ENCODE measurements around the gene DIS3L2.

Gene DIS3L2

DNA sequence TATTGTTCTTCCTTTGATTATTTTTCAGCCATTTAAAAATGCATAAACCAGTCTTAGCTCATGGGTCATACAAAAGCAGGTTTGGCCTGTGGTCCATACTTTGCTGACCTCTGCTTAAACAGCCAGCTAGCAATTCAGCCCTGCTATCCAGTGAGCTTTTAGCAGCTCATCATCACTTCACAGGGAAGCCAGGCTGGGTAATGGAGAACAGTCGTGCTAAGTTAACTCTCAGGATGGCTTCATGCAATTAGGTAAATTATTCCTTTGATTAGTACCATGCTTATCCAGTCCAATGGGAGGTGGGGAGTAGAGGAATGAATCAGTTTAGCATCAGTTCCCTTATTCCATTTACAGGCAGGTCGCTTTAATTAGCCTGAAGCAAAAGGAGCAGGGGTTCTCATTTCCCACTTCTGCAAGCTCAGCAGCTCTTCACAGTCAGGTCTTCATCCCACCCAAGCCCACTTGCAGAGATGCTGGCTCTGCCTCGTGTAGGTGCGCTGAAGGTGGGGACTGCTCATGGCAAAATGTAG, 307.2 kb downstream of the DIS3L2 start:
- no peak for ATAC-seq
- TF ChIP-seq, protein P1, sequence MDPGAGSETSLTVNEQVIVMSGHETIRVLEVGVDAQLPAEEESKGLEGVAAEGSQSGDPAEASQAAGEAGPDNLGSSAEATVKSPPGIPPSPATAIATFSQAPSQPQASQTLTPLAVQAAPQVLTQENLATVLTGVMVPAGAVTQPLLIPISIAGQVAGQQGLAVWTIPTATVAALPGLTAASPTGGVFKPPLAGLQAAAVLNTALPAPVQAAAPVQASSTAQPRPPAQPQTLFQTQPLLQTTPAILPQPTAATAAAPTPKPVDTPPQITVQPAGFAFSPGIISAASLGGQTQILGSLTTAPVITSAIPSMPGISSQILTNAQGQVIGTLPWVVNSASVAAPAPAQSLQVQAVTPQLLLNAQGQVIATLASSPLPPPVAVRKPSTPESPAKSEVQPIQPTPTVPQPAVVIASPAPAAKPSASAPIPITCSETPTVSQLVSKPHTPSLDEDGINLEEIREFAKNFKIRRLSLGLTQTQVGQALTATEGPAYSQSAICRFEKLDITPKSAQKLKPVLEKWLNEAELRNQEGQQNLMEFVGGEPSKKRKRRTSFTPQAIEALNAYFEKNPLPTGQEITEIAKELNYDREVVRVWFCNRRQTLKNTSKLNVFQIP (CRISPR knock-in tag; IDR thresholded peaks at IDR 0.05; ENCODE audit: borderline replicate concordance, low read depth), result no peak
- no peak for TF ChIP-seq TCF4 (CRISPR knock-in tag; IDR thresholded peaks at IDR 0.05; ENCODE audit: borderline replicate concordance)
- no peak for TF ChIP-seq PPARA (CRISPR knock-in tag; IDR thresholded peaks at IDR 0.05; ENCODE audit: borderline replicate concordance)
- TF ChIP-seq ZNF70 (CRISPR knock-in tag; IDR thresholded peaks at IDR 0.05), result no peak
- no peak for TF ChIP-seq ZFP3 (CRISPR knock-in tag; IDR thresholded peaks at IDR 0.05)
- TF ChIP-seq BACH2 (CRISPR knock-in tag; IDR thresholded peaks at IDR 0.05; ENCODE audit: borderline replicate concordance), result no peak
- TF ChIP-seq SNAI2 (CRISPR knock-in tag; IDR thresholded peaks at IDR 0.05), result no peak

DNA sequence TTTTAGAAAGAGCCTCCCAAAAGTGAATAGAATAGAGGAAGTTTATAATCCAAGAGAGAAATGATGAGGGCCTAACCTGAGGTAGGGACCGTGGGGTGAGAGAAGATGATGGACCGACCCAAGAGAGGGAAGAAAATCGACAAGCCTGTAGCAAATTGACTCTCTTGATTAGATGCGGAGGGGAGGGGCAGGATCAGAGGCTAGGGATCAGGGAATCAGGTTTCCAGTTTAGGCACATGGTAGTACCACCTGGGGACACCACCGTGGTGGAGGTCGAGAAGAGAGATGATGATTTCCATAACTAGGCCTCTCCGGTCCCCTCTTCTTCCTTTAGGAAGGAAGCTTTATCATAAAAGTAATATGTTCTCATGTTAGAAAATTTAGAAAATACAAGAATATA, 308.4 kb downstream of the DIS3L2 start:
- no peak for ATAC-seq
- TF ChIP-seq RARB (CRISPR knock-in tag; IDR thresholded peaks at IDR 0.05) (no peak), ESRRG (CRISPR knock-in tag; IDR thresholded peaks at IDR 0.05) (no peak)

DNA sequence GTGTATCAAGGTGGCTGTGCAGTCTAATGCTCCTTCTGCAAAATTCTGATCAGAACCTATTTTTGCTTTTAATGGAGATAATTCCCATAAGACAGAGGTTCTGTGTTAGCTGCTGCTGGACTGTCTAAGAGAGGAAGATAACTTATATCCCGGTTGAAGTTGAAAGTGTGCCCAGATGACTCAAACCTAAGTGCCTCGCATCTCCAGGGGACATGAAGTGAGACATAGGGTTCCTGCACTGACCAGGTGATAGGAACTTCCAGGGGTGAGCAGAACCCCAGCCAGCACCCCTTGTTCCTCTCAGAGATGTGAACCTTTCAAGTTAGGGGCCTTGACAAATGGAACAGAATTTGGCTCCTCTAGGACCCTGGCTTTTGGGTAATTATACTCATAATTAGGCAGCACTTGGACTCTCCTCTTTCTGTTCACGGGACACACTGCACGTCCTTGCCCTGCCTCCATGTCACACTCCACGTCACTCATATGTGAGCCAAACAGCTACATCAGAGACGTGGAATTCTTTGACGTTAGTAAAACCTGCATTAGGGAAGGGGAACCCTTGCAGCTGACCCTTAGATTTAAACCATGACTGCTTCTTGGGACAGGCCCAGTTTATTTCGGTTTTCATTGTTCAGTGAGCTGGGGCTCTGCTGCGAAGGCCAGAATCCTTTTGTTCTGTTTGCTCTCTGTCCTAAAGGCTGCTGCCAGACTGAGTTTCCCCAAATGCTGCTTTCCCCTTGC, 312.6 kb downstream of the DIS3L2 start:
- TF ChIP-seq ESRRG (CRISPR knock-in tag; IDR thresholded peaks at IDR 0.05), result no peak
- TF ChIP-seq, protein P1 (CRISPR knock-in tag; IDR thresholded peaks at IDR 0.05; ENCODE audit: borderline replicate concordance, low read depth), result no peak
- no peak for TF ChIP-seq PPARA (CRISPR knock-in tag; IDR thresholded peaks at IDR 0.05; ENCODE audit: borderline replicate concordance)
- no peak for TF ChIP-seq CSDC2 (CRISPR knock-in tag; IDR thresholded peaks at IDR 0.05)
- TF ChIP-seq TOX (CRISPR knock-in tag; IDR thresholded peaks at IDR 0.05; ENCODE audit: borderline replicate concordance), result no peak
- TF ChIP-seq, protein P2, sequence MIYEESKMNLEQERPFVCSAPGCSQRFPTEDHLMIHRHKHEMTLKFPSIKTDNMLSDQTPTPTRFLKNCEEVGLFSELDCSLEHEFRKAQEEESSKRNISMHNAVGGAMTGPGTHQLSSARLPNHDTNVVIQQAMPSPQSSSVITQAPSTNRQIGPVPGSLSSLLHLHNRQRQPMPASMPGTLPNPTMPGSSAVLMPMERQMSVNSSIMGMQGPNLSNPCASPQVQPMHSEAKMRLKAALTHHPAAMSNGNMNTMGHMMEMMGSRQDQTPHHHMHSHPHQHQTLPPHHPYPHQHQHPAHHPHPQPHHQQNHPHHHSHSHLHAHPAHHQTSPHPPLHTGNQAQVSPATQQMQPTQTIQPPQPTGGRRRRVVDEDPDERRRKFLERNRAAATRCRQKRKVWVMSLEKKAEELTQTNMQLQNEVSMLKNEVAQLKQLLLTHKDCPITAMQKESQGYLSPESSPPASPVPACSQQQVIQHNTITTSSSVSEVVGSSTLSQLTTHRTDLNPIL (CRISPR knock-in tag; IDR thresholded peaks at IDR 0.05; ENCODE audit: low read depth), result no peak
- TF ChIP-seq OSR1 (CRISPR knock-in tag; IDR thresholded peaks at IDR 0.05), result no peak
- TF ChIP-seq, protein P3, sequence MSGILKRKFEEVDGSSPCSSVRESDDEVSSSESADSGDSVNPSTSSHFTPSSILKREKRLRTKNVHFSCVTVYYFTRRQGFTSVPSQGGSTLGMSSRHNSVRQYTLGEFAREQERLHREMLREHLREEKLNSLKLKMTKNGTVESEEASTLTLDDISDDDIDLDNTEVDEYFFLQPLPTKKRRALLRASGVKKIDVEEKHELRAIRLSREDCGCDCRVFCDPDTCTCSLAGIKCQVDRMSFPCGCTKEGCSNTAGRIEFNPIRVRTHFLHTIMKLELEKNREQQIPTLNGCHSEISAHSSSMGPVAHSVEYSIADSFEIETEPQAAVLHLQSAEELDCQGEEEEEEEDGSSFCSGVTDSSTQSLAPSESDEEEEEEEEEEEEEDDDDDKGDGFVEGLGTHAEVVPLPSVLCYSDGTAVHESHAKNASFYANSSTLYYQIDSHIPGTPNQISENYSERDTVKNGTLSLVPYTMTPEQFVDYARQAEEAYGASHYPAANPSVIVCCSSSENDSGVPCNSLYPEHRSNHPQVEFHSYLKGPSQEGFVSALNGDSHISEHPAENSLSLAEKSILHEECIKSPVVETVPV (CRISPR knock-in tag; IDR thresholded peaks at IDR 0.05), result no peak
- ATAC-seq, result no peak

DNA sequence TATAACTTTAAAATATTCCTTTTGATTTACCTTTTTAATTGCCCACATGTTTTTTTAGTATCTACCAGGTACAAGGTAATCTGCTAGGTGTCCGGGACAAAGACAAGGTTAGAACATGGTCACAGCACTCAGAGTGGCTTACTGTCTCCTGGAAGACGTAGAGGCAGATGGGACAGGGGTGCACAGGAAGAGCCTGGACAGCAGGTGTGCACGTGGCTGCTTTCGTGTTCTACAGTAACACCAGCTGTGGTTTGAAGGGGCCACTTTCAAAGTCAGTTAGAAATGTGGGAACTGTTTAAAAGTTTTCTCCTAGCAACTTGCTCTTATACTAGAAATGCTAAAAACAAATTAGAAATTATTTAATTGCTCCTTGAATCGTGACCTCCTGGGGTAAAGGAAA, 314.2 kb downstream of the DIS3L2 start:
- no peak for ATAC-seq
- TF ChIP-seq ARNTL (CRISPR knock-in tag; IDR thresholded peaks at IDR 0.05; ENCODE audit: borderline replicate concordance, low read depth) (no peak), ZFP3 (CRISPR knock-in tag; IDR thresholded peaks at IDR 0.05) (no peak), SNAI2 (CRISPR knock-in tag; IDR thresholded peaks at IDR 0.05) (no peak), ZNF70 (CRISPR knock-in tag; IDR thresholded peaks at IDR 0.05) (no peak), TOX (CRISPR knock-in tag; IDR thresholded peaks at IDR 0.05; ENCODE audit: borderline replicate concordance) (no peak)

DNA sequence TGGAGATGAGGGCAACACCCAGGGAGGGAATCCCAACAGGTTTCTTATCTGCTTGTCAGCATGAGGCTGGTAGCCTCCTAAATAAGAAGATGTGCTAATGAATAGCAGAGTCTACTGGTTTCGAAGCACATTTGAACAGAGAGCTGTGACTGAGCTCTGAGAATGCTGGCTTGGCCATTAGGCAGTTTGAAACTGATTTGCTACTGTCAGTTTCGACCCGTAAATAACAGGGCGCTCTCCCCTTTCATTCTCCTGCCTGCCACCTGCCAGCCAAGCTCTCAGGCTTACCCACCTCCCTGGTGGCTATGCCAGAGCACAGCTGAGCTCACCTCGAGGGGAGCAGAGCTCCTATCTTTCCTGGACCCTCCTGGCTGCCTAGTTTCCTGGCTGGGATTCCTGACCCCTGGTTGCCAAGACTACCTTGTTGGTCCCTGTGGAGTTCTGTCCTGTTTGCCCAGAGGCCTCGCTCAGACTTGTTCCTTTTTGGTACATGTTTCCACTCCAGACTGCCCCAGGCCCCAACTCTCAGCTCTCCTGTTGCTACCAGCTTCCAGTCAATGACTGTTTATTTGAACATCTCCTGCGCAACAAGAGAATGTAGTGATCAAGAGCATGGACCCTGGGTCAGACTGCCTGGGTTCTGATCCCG, 314.7 kb downstream of the DIS3L2 start:
- no peak for ATAC-seq
- no peak for TF ChIP-seq CSDC2 (CRISPR knock-in tag; IDR thresholded peaks at IDR 0.05)
- no peak for TF ChIP-seq ZFP3 (CRISPR knock-in tag; IDR thresholded peaks at IDR 0.05)
- TF ChIP-seq, protein P2 (CRISPR knock-in tag; IDR thresholded peaks at IDR 0.05; ENCODE audit: low read depth), result no peak
- TF ChIP-seq, protein P1 (CRISPR knock-in tag; IDR thresholded peaks at IDR 0.05; ENCODE audit: borderline replicate concordance, low read depth), result no peak
- no peak for TF ChIP-seq ISL1 (CRISPR knock-in tag; IDR thresholded peaks at IDR 0.05)
- TF ChIP-seq BACH2 (CRISPR knock-in tag; IDR thresholded peaks at IDR 0.05; ENCODE audit: borderline replicate concordance), result no peak
- TF ChIP-seq, protein P4, sequence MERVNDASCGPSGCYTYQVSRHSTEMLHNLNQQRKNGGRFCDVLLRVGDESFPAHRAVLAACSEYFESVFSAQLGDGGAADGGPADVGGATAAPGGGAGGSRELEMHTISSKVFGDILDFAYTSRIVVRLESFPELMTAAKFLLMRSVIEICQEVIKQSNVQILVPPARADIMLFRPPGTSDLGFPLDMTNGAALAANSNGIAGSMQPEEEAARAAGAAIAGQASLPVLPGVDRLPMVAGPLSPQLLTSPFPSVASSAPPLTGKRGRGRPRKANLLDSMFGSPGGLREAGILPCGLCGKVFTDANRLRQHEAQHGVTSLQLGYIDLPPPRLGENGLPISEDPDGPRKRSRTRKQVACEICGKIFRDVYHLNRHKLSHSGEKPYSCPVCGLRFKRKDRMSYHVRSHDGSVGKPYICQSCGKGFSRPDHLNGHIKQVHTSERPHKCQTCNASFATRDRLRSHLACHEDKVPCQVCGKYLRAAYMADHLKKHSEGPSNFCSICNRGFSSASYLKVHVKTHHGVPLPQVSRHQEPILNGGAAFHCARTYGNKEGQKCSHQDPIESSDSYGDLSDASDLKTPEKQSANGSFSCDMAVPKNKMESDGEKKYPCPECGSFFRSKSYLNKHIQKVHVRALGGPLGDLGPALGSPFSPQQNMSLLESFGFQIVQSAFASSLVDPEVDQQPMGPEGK (CRISPR knock-in tag; IDR thresholded peaks at IDR 0.05; ENCODE audit: borderline replicate concordance), result no peak
- no peak for TF ChIP-seq ZNF70 (CRISPR knock-in tag; IDR thresholded peaks at IDR 0.05)
- no peak for TF ChIP-seq ZNF8 (CRISPR knock-in tag; IDR thresholded peaks at IDR 0.05)
- TF ChIP-seq ZNF565 (CRISPR knock-in tag; conservative IDR thresholded peaks at IDR 0.05; ENCODE audit: low read depth), result no peak
- TF ChIP-seq ZC3H10 (CRISPR knock-in tag; IDR thresholded peaks at IDR 0.05), result no peak
- no peak for TF ChIP-seq ESRRG (CRISPR knock-in tag; IDR thresholded peaks at IDR 0.05)

All from SK-N-SH treated with all-trans-retinoic acid at 6 μM for 48 hours (cell line).